Measurements from ENCODE around the gene TAF4. TPM values are rescaled to one million over a fixed set of nuclear protein-coding genes. Genes with fewer than 3 reads are reported as not detected.
A peak's percentile ranks its signal among the peaks of the same experiment; 100 is the strongest.

The TAF4 gene
- total RNA-seq, 6 experiments from 2014 or later = 9.0 to 13.0 (median 11.3) TPM

- H3K4me1 ChIP-seq = peaks cover 0 to 10% (median 0%) of the 10 kb centered on the region in 4 donors
- 90% methylated on average over 3 of the region's 22 CpGs for WGBS (ENCODE audit: insufficient coverage, low coverage, low lambda C conversion rate, missing lambda C conversion rate)
- H3K27ac ChIP-seq = no peak overlapping the region
- ATAC-seq = no peak
- no peaks in the 10 kb centered on the region for H3K9me3 ChIP-seq
- no peak overlapping the region for H3K4me3 ChIP-seq
- TF ChIP-seq POLR2A (IDR thresholded peaks at IDR 0.05) = no peak
- H3K36me3 ChIP-seq = no peaks in the 10 kb centered on the region
- intact Hi-C loops (cut with DNase I) = no loop called here
- no peaks in the 10 kb centered on the region for H3K27me3 ChIP-seq
- DNase-seq = peak in 1 of 3 donors; percentile 22
These were observed 16.1 kb downstream of the TAF4 start for GRCh38 chr20:62049342-62050165.

- intact Hi-C loops (cut with DNase I) = no loop called here
- no peaks in the 10 kb centered on the region for H3K27me3 ChIP-seq
- H3K4me1 ChIP-seq = peaks cover 0 to 11% (median 0%) of the 10 kb centered on the region in 4 donors
- H3K4me3 ChIP-seq = no peak overlapping the region
- WGBS (ENCODE audit: insufficient coverage, low coverage, low lambda C conversion rate, missing lambda C conversion rate) = 84% methylated on average over 13 of the region's 18 CpGs
- no peak overlapping the region for H3K27ac ChIP-seq
- no peaks in the 10 kb centered on the region for H3K36me3 ChIP-seq
- ATAC-seq (no peak), DNase-seq (peak in 1 of 3 donors; percentile 35)
- TF ChIP-seq, protein P1, sequence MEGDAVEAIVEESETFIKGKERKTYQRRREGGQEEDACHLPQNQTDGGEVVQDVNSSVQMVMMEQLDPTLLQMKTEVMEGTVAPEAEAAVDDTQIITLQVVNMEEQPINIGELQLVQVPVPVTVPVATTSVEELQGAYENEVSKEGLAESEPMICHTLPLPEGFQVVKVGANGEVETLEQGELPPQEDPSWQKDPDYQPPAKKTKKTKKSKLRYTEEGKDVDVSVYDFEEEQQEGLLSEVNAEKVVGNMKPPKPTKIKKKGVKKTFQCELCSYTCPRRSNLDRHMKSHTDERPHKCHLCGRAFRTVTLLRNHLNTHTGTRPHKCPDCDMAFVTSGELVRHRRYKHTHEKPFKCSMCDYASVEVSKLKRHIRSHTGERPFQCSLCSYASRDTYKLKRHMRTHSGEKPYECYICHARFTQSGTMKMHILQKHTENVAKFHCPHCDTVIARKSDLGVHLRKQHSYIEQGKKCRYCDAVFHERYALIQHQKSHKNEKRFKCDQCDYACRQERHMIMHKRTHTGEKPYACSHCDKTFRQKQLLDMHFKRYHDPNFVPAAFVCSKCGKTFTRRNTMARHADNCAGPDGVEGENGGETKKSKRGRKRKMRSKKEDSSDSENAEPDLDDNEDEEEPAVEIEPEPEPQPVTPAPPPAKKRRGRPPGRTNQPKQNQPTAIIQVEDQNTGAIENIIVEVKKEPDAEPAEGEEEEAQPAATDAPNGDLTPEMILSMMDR (IDR thresholded peaks at IDR 0.05) = no peak
- no peak for TF ChIP-seq POLR2A (IDR thresholded peaks at IDR 0.05)
- no peaks in the 10 kb centered on the region for H3K9me3 ChIP-seq
These were observed 16.8 kb downstream of the TAF4 start for GRCh38 chr20:62048821-62049291.

DNA sequence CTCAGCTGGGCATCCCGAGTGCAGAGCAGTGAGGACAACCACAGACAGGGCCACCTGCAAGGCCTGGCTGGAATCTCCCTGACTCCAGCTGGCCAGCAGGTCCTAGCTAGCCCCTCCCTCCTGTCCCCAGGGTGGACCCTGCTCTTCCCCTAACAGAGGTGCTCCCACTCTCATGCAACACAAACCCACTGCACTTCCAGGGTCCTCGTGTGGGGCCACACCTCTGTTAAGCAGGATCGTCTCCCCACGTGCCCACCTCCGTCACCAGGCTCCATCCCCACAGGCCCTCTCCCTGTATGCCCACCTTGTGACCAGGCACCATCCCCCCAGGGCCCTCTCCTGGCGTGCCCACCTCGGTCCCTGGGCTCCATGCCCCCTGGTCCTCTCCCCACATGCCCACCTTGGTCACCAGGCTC is 17.3 kb downstream of the TAF4 start:
- intact Hi-C loops (cut with DNase I) = no loop called here

GRCh38 chr20:62047666-62048345 is 17.9 kb downstream of the TAF4 start:
- TF ChIP-seq POLR2A (IDR thresholded peaks at IDR 0.05) = no peak
- TF ChIP-seq, protein P1 (IDR thresholded peaks at IDR 0.05) = no peak
- Histone ChIP-seq H3K27ac (no peak overlapping the region), H3K27me3 (no peaks in the 10 kb centered on the region), H3K4me3 (no peak overlapping the region), H3K36me3 (no peaks in the 10 kb centered on the region), H3K4me1 (peaks cover 0 to 21% (median 4%) of the 10 kb centered on the region in 4 donors), H3K9me3 (no peaks in the 10 kb centered on the region)
- intact Hi-C loops (cut with DNase I) = no loop called here
- 92% methylated on average over 7 of the region's 24 CpGs for WGBS (ENCODE audit: insufficient coverage, low coverage, low lambda C conversion rate, missing lambda C conversion rate)
- DNase-seq (peak in 2 of 3 donors; percentile 11 to 36), ATAC-seq (no peak)

More for the DNA sequence above, 17.3 kb downstream of the TAF4 start:
- Histone ChIP-seq H3K36me3 (no peaks in the 10 kb centered on the region), H3K4me1 (peaks cover 0 to 16% (median under 1%) of the 10 kb centered on the region in 4 donors), H3K9me3 (no peaks in the 10 kb centered on the region), H3K27me3 (no peaks in the 10 kb centered on the region), H3K4me3 (no peak overlapping the region), H3K27ac (no peak overlapping the region)
- DNase-seq = peak in 1 of 3 donors; percentile 23
- ATAC-seq = no peak
- 83% methylated on average over 2 of the region's 7 CpGs for WGBS (ENCODE audit: insufficient coverage, low coverage, low lambda C conversion rate, missing lambda C conversion rate)
- no peak for TF ChIP-seq POLR2A (IDR thresholded peaks at IDR 0.05)

DNA sequence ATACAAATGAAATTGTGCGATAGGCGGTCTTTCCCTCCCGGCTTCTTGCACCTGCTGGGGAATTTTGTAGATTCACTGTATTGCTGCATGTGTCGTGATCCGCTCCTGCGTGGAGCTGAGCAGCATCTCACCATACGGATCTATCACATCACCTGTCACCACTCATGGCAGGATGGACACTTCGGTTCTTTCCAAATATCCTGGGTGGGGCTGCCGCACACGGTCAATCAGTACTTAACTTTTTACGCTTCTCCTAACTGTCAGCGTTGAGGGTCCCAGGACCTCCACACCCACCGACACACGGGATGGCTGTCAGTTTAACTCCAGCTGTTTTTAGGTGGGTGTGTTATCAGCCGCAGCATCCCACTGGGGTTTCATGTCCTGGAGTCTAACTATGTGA is 19.2 kb downstream of the TAF4 start:
- no peaks in the 10 kb centered on the region for H3K36me3 ChIP-seq
- 100% methylated on average over 11 of the region's 15 CpGs for WGBS (ENCODE audit: insufficient coverage, low coverage, low lambda C conversion rate, missing lambda C conversion rate)
- DNase-seq (peak in 2 of 3 donors; percentile 9 to 11), ATAC-seq (no peak)
- H3K4me3 ChIP-seq = no peak overlapping the region
- no peaks in the 10 kb centered on the region for H3K9me3 ChIP-seq
- TF ChIP-seq, protein P1 (IDR thresholded peaks at IDR 0.05) = no peak
- TF ChIP-seq POLR2A (IDR thresholded peaks at IDR 0.05) = no peak
- intact Hi-C loops (cut with DNase I) = no loop called here
- no peaks in the 10 kb centered on the region for H3K27me3 ChIP-seq
- H3K4me1 ChIP-seq = peaks cover 0 to 28% (median 5%) of the 10 kb centered on the region in 4 donors
- no peak overlapping the region for H3K27ac ChIP-seq
